ENCODE measurements around the gene GPN1.
A peak's percentile ranks its signal among the peaks of the same experiment; 100 is the strongest.
"Not testable (repeated sequence)": the region's sequence is repeated elsewhere in the genome, so short reads cannot be mapped to it uniquely, and the experiment has no call there.

The GPN1 gene

GRCh38 chr2:27663285-27664153 is 34.7 kb downstream of the GPN1 start, which contains the start of the genes SLC4A1AP and SUPT7L:
Gene SLC4A1AP, plus strand, starts transcription at chr2:27663889. Its CDS starts 26 bp downstream, at chr2:27663915.
Gene SUPT7L, minus strand, starts transcription at chr2:27663614. Its CDS starts 1,422 bp downstream, at chr2:27662192.
- DNase-seq: peak; percentile 63 to 92 (median 80)
- intact Hi-C loops (cut with DNase I): no loop called here

- intact Hi-C loops (cut with DNase I): no loop called here
- DNase-seq: peak in 4 of 42 donors; percentile 11 to 17 (median 15)
These were observed 35.3 kb downstream of the GPN1 start for GRCh38 chr2:27664154-27664574.

GRCh38 chr2:27664622-27665363 is 35.9 kb downstream of the GPN1 start:
- intact Hi-C loops (cut with DNase I): no loop called here
- no peak for DNase-seq

- intact Hi-C loops (cut with DNase I): no loop called here
- no peak for DNase-seq
These were observed 38.6 kb downstream of the GPN1 start for GRCh38 chr2:27667446-27667845.

- no peak for DNase-seq
- intact Hi-C loops (cut with DNase I): no loop called here
These were observed 42.4 kb downstream of the GPN1 start for GRCh38 chr2:27671235-27671634.

GRCh38 chr2:27672723-27673486 is 44.1 kb downstream of the GPN1 start:
- DNase-seq: no peak
- intact Hi-C loops (cut with DNase I): no loop called here

GRCh38 chr2:27680571-27680970 is 51.7 kb downstream of the GPN1 start:
- intact Hi-C loops (cut with DNase I): no loop called here
- no peak for DNase-seq

- intact Hi-C loops (cut with DNase I): no loop called here
- DNase-seq: no peak
These were observed 53.0 kb downstream of the GPN1 start for GRCh38 chr2:27681841-27682240.

- intact Hi-C loops (cut with DNase I): not testable (repeated sequence)
- peak in 2 of 42 donors; percentile 11 to 20 for DNase-seq
These were observed 53.5 kb downstream of the GPN1 start for GRCh38 chr2:27682334-27682771.

- intact Hi-C loops (cut with DNase I): no loop called here
- DNase-seq: peak in 37 of 42 donors; percentile 15 to 90 (median 67)
These were observed 54.7 kb downstream of the GPN1 start for GRCh38 chr2:27683390-27684071.

GRCh38 chr2:27685006-27685405 is 56.2 kb downstream of the GPN1 start:
- DNase-seq; intact Hi-C loops (cut with DNase I): not testable (repeated sequence)

GRCh38 chr2:27685577-27685976 is 56.7 kb downstream of the GPN1 start:
- intact Hi-C loops (cut with DNase I): no loop called here
- DNase-seq: no peak

- intact Hi-C loops (cut with DNase I): no loop called here
- no peak for DNase-seq
These were observed 58.4 kb downstream of the GPN1 start for GRCh38 chr2:27687232-27687631.

GRCh38 chr2:27689424-27689823 is 60.6 kb downstream of the GPN1 start:
- intact Hi-C loops (cut with DNase I): no loop called here
- DNase-seq: no peak

GRCh38 chr2:27690052-27690451 is 61.2 kb downstream of the GPN1 start:
- no peak for DNase-seq
- intact Hi-C loops (cut with DNase I): no loop called here

GRCh38 chr2:27697660-27698059 is 68.8 kb downstream of the GPN1 start:
- intact Hi-C loops (cut with DNase I): no loop called here
- DNase-seq: no peak
